ENCODE data around the gene HAUS2.

The HAUS2 gene

DNA sequence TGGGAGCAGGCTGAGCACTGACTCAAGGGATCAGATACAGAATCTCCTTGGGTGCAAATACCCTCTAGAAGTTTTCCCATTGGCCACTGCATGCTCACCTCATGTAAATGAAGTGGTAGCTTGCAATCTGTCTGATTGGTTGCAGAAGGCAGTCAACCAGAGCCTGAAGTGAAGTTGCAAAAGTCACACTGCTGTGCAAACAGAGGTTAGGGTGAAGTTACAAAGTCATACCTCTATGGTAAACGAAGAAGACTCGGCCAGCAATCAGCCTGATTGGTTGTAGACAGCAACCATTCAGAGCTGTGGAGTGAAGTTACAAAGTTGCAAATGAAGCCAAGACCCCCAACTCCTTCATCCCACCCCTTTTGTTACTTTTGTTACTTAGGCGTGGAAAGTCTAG is 53.9 kb downstream of the HAUS2 start:
- no peaks in the 10 kb centered on the region for H3K4me1 ChIP-seq (ENCODE audit: control insufficient read depth, insufficient read depth, low read length)
- H3K27me3 ChIP-seq (ENCODE audit: control insufficient read depth, insufficient read depth, low read length) = no peaks in the 10 kb centered on the region
- no peaks in the 10 kb centered on the region for H3K9me3 ChIP-seq (ENCODE audit: control insufficient read depth, low read length)

DNA sequence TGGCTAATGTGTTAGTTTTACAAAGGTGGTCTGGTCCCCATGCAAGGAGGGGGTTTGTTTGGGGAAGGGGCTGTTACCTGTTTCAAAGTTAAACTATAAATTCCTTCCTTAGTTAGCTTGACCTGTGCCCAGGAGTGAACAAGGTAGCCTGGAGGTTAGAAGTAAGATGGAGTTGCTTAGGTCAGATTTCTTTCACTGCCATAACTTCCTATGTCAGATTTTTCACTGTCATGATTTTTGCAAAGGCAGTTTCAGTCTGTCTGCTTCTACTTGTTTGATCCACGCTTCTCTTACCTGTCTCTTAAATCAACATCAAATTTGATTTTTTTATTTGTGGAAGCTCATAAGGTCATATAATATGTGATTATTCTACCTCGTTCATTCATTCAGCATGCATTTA is 55.3 kb downstream of the HAUS2 start:
- Histone ChIP-seq H3K4me1 (ENCODE audit: control insufficient read depth, insufficient read depth, low read length) (peaks cover 4% of the 10 kb centered on the region), H3K36me3 (ENCODE audit: control insufficient read depth, insufficient read depth, low read length) (no peaks in the 10 kb centered on the region), H3K4me3 (ENCODE audit: low read length) (no peak overlapping the region), H3K9ac (ENCODE audit: low read length) (no peak overlapping the region), H3K9me3 (ENCODE audit: control insufficient read depth, low read length) (no peaks in the 10 kb centered on the region), H3K27me3 (ENCODE audit: control insufficient read depth, insufficient read depth, low read length) (no peaks in the 10 kb centered on the region)

More for the DNA sequence above, 53.9 kb downstream of the HAUS2 start:
- no peak overlapping the region for H3K9ac ChIP-seq (ENCODE audit: low read length)
- no peaks in the 10 kb centered on the region for H3K36me3 ChIP-seq (ENCODE audit: control insufficient read depth, insufficient read depth, low read length)
- H3K4me3 ChIP-seq (ENCODE audit: low read length) = no peak overlapping the region

DNA sequence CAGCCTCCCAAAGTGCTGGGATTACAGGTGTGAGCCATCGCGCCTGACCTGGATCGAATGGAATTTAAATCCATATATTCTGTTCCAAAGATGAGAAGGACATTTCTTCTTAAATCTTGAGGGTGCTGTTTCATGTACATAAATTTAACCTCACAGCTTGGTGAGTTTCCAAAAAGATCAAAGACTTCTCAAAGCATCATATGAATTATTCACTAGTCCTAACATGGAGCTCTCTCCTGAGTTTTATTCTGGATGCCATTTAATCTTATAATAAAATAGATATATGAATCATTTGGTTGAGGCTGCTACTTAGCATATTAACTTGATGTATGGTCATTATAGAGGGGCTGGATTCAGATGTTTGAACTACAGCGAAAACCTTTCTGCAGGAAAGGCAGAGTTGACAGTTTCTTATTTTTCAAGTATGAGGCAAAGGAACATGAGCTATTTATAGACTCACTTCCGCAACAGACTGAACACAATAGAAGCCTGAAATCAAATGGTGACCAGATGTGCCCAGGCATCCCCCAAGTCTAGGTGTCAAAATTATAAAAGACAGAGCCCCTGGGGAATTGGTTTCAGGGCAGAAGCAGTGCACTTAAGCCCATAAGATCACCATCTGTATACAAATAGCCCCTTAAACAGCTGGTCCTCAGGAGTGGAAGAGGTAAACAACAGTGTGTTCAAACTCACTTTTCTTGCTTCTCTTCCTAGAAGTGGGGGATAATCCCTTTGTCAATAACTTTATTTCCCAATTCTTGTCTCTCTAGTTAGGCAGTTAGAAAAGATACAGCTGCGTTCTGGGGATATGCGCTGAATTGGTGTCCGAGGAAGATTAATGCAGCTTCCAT is 56.5 kb downstream of the HAUS2 start:
- Histone ChIP-seq H3K27me3 (ENCODE audit: control insufficient read depth, insufficient read depth, low read length) (no peaks in the 10 kb centered on the region), H3K4me1 (ENCODE audit: control insufficient read depth, insufficient read depth, low read length) (peaks cover 4% of the 10 kb centered on the region), H3K4me3 (ENCODE audit: low read length) (no peak overlapping the region), H3K36me3 (ENCODE audit: control insufficient read depth, insufficient read depth, low read length) (no peaks in the 10 kb centered on the region), H3K9me3 (ENCODE audit: control insufficient read depth, low read length) (no peaks in the 10 kb centered on the region), H3K9ac (ENCODE audit: low read length) (no peak overlapping the region)

DNA sequence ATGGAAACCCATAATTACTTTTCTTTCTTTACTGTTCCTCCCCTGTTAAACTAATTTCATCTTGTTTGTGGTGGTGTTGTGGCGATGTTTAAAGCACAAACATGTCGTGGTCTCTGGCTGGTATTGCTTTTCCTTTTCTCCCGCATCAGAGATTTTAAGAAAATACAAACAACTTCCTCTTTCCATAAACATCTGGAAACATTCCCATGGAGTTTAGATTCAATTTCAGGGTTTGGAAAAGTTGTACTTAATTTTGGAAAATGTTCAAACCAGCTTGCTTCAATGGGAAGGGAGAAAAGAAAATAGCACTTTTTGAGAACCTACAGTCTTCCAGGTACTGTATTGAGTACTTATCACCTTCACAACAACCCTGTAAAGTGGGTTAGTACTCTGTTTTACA is 57.2 kb downstream of the HAUS2 start:
- Histone ChIP-seq H3K9me3 (ENCODE audit: control insufficient read depth, low read length) (no peaks in the 10 kb centered on the region), H3K4me3 (ENCODE audit: low read length) (no peak overlapping the region), H3K9ac (ENCODE audit: low read length) (no peak overlapping the region), H3K36me3 (ENCODE audit: control insufficient read depth, insufficient read depth, low read length) (no peaks in the 10 kb centered on the region), H3K27me3 (ENCODE audit: control insufficient read depth, insufficient read depth, low read length) (no peaks in the 10 kb centered on the region), H3K4me1 (ENCODE audit: control insufficient read depth, insufficient read depth, low read length) (peaks cover 4% of the 10 kb centered on the region)

DNA sequence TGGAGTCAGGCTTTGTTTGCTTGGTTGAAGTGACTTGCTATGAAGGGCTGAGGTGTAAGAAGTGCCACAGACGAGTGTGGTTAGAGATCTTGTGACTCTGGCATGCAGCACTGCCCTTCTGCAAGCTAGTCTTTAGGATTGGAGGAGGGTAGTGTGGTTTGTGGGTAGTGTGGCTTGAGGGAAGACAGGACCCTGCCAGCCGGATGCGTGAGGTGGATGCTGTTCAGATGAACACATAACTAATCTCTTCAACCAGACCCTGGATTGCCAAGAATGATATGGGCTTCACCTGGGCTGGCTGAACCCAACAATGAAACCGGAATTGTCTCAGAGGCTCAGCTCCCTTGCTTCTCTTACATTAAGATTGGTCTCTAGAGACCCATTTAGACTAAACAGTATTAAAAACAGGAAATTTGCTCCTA is 59.5 kb downstream of the HAUS2 start:
- no peak overlapping the region for H3K4me3 ChIP-seq (ENCODE audit: low read length)
- peaks cover 4% of the 10 kb centered on the region for H3K4me1 ChIP-seq (ENCODE audit: control insufficient read depth, insufficient read depth, low read length)
- H3K9ac ChIP-seq (ENCODE audit: low read length) = no peak overlapping the region

DNA sequence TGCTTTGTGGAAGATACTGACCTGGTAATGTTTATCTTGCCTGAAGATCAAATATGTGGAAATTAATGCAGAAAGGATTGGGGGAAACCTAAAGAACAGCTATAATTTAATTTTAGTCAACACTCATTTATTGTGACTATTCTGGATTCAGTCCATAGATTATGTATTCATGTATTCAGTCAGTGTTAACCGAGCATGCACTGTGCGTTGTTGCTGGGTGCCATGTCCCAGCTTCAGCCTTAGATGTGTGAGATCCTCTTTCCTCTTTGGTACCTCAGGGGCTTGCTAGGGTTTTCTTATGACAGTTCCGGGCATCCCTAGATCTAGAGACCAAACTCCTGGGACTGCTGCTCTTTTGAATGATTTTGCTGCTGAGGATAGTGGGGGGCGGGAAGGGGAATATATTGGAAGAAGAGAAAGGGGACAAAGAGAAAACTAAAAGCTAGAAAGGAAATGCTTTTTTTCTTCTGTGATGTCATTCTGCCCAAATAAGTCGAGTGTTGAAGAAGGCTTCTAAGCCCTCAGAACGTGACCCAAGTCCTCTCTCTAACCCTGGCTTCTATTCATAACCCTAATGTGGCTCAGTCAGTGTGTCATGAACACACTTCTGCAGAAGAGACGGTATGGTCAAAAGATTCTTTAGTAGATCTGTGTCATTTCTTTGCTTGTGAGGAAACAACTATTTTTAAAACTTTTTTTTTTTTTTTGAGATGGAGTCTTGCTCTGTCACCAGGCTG is 60.3 kb downstream of the HAUS2 start:
- Histone ChIP-seq H3K4me1 (ENCODE audit: control insufficient read depth, insufficient read depth, low read length) (peaks cover 4% of the 10 kb centered on the region), H3K9me3 (ENCODE audit: control insufficient read depth, low read length) (no peaks in the 10 kb centered on the region), H3K9ac (ENCODE audit: low read length) (no peak overlapping the region), H3K4me3 (ENCODE audit: low read length) (no peak overlapping the region), H3K36me3 (ENCODE audit: control insufficient read depth, insufficient read depth, low read length) (no peaks in the 10 kb centered on the region), H3K27me3 (ENCODE audit: control insufficient read depth, insufficient read depth, low read length) (no peaks in the 10 kb centered on the region)

More for the DNA sequence above, 59.5 kb downstream of the HAUS2 start:
- Histone ChIP-seq H3K27me3 (ENCODE audit: control insufficient read depth, insufficient read depth, low read length) (no peaks in the 10 kb centered on the region), H3K36me3 (ENCODE audit: control insufficient read depth, insufficient read depth, low read length) (no peaks in the 10 kb centered on the region), H3K9me3 (ENCODE audit: control insufficient read depth, low read length) (no peaks in the 10 kb centered on the region)

DNA sequence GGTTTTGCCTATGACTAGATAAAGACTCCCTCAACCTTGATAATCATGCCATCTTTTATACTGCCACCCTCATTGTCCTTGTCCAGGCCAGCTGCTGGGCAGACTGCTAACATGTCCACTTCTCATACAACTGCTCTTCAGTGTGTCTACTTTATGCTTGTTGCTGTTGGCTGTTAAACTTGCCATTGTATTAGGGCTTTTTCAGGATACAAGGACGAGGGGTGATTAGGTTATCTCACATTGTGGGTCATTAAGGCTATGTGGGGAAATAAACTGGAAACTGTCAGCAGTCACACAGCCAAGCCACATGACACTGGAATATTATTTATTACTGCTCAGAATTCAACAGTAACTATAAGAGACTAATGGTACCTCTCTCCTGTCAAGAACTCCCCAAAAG is 62.9 kb downstream of the HAUS2 start:
- no peaks in the 10 kb centered on the region for H3K27me3 ChIP-seq (ENCODE audit: control insufficient read depth, insufficient read depth, low read length)
- H3K36me3 ChIP-seq (ENCODE audit: control insufficient read depth, insufficient read depth, low read length) = no peaks in the 10 kb centered on the region
- H3K4me1 ChIP-seq (ENCODE audit: control insufficient read depth, insufficient read depth, low read length) = peaks cover 4% of the 10 kb centered on the region
- no peaks in the 10 kb centered on the region for H3K9me3 ChIP-seq (ENCODE audit: control insufficient read depth, low read length)
- no peak overlapping the region for H3K9ac ChIP-seq (ENCODE audit: low read length)
- H3K4me3 ChIP-seq (ENCODE audit: low read length) = no peak overlapping the region

DNA sequence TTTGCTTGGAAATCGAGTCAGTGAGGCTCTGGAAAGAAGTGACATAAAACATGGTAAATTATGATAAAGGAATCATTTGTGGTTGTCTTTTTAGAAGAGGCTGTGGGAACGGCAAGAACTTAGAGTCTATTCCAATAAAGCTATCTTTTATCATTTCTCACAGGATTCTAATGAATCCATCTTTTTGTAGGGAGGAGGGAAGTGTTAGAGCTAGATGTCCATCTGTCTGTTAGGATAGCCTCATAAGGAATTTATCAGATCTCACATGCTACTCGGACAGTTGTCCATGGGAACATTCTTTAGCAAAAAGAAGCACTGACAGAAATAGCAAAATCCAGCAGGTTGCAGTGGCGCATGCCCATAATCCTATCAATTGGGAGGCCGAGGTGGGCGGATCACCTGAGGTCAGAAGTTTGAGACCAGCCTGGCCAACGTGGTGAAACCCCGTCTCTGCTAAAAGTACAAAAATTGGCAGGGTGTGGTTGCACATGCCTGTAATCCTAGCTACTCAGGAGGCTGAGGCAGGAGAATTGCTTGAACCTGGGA is 63.8 kb downstream of the HAUS2 start:
- Histone ChIP-seq H3K36me3 (ENCODE audit: control insufficient read depth, insufficient read depth, low read length) (no peaks in the 10 kb centered on the region), H3K9me3 (ENCODE audit: control insufficient read depth, low read length) (no peaks in the 10 kb centered on the region), H3K4me3 (ENCODE audit: low read length) (no peak overlapping the region), H3K4me1 (ENCODE audit: control insufficient read depth, insufficient read depth, low read length) (peaks cover 4% of the 10 kb centered on the region), H3K9ac (ENCODE audit: low read length) (no peak overlapping the region), H3K27me3 (ENCODE audit: control insufficient read depth, insufficient read depth, low read length) (no peaks in the 10 kb centered on the region)

DNA sequence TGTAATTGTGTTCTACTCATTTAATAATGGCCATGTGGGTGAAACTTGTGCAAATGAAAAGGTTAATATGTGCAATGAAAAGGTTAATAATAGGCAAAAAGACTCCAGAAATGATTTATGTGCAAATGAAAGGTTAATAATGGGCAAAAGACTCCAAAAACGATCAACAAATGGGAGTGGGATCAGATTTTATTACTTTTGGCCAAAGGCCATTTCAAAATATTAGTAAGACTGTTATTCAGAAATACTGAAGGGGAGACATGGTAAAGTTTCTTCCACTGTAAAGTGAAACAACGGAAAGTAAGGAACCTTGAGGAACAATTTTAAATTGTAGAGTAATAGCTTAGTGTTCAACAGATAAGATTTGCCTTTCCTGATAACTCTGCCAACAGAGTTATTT is 67.5 kb downstream of the HAUS2 start:
- Histone ChIP-seq H3K27me3 (ENCODE audit: control insufficient read depth, insufficient read depth, low read length) (no peaks in the 10 kb centered on the region), H3K4me1 (ENCODE audit: control insufficient read depth, insufficient read depth, low read length) (no peaks in the 10 kb centered on the region), H3K4me3 (ENCODE audit: low read length) (no peak overlapping the region), H3K9ac (ENCODE audit: low read length) (no peak overlapping the region), H3K9me3 (ENCODE audit: control insufficient read depth, low read length) (no peaks in the 10 kb centered on the region), H3K36me3 (ENCODE audit: control insufficient read depth, insufficient read depth, low read length) (no peaks in the 10 kb centered on the region)

Measured in mucosa of stomach (tissue), 1 donor.